ENCODE measurements around the gene FRMD3.

FRMD3 gene

GRCh38 chr9:83472221-83472665 is 66.0 kb downstream of the FRMD3 start:
- no peak for DNase-seq

GRCh38 chr9:83471241-83471640 is 67.0 kb downstream of the FRMD3 start:
- no peak for DNase-seq

DNA sequence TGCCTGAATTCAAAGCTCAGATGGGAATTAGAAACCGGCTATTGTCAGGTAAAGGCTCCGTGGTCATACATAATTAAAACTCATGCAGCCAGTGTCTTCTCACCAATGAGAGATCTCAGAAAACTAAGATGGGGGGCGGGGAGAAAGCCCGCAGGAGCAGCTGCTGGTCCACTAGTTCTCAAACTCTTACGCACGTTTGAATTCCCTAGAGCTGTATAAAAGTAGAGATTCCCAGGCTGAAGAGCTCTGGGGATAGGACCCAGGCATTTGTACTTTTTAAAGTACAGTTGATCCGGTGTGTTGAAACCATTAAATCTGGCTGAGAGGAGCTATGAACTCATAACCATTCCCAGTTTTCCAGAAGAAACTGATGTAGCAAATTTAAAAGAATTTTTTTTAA is 68.5 kb downstream of the FRMD3 start:
- no peak for DNase-seq

GRCh38 chr9:83468821-83469220 is 69.4 kb downstream of the FRMD3 start:
- no peak for DNase-seq

GRCh38 chr9:83466877-83467276 is 71.3 kb downstream of the FRMD3 start:
- no peak for DNase-seq

GRCh38 chr9:83466351-83466750 is 71.8 kb downstream of the FRMD3 start:
- DNase-seq, result no peak

- DNase-seq, result no peak
These were observed 78.4 kb downstream of the FRMD3 start for GRCh38 chr9:83459830-83460229.

DNA sequence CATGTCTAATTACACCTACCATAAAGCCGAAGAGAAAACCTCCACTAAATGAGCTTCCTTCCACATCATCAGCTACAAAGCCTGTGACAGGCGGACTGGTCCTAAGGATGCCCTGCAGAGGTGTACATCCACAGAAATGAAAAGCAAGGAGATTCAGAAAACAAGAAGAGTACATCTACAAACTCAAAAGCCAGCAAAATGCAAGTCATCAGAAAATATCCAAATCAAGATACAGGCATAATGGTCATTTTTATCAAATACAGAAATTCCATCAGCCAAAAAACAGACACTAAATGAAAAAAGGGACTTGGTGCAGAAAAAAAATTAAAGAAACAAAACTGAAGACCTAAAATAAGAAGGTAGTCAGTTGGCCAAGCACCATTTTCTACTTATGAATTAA is 79.7 kb downstream of the FRMD3 start:
- DNase-seq, result no peak

DNA sequence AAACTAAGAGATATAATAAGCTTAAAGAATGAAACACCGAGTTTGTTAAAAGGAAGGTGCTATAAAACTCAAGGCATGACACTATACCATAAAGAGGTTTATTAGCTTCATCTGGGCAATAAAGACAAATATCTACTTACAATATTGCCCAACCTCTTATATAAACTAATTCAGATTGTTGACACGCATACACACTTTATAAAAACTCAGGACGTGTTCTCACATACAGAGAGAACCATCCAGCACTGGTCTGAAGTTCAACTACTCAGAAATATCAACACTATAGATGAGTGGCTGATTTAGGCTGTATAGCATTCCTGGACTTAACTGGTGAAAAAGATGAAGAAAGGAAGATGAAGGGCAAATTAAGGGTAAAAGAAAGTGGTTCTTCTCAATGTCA is 81.2 kb downstream of the FRMD3 start:
- DNase-seq, result no peak

DNA sequence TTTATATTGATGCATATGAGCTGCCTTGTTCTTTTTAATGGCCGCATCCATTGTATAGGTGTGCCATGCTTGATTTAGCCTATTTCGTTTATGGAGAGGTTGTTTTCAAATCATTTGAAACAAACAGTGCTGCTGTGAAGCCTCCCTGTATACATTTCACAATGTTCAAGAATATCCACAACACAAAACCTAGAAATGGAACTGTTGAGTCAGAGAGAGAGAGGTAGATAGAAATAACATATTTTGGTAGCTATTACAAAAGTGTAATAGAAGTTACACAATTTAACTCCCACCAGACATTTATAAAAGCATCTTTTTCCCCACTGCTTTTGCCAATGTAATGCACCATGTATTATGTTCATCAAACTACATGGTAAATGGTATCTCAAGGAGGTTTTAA is 82.0 kb downstream of the FRMD3 start:
- no peak for DNase-seq

DNA sequence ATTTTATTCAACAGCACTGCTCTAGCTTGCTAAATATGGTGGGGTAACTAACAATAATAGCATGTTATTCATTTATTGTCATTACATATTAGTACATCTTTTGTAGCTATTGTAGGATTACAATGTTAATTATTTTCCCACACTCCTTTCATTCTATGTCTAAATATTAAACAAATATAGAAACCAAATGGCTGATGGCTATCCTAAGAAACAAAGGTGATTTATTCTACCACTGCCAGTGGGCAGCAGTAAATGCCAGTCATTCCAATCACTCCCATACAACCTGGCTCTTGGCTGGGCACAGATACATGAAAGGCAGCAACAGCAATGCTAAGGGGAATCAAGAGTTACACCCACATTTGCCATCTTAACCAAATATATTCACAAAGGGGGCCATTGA is 84.1 kb downstream of the FRMD3 start:
- DNase-seq, result no peak

- no peak for DNase-seq
These were observed 86.9 kb downstream of the FRMD3 start for GRCh38 chr9:83451308-83451707.

DNA sequence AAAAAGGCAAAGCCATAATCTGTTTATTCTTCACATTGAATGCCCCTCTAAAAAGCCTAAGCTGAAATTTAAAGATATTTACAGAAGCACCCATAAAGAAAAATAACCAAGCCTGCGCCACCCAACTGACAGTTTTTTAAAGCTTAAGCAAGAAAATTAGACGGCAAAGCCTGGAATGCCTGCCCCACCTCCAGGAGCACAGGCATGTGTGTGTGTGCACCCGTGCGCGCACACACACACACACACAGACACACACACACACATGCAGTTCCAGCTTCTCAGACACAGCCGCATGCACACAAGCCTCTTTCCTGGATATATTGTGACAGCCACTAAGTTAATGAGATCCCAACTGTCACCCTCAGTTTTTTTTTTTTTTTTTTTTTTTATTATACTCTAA is 88.2 kb downstream of the FRMD3 start:
- no peak for DNase-seq

DNA sequence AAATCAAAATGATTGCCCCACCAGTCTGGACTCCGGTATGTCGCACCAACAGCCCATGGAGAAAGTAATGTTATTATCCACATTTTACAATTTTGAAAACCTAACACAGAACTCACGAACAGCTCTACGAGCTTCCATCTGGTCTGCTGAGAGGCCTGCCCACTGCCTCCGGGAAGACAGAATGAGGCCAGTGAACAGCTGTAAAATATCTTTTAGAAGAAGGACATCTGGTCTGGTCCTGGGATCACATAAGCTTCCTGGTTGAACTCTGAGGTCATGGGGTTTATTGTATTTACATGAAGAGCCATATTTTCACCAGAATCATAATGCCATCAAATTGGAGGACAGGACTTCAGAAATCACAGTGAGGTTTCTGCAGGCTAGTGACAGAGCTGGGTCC is 89.0 kb downstream of the FRMD3 start:
- DNase-seq, result no peak

GRCh38 chr9:83448626-83449025 is 89.6 kb downstream of the FRMD3 start:
- DNase-seq, result no peak

- no peak for DNase-seq
These were observed 90.8 kb downstream of the FRMD3 start for GRCh38 chr9:83447351-83447750.

GRCh38 chr9:83445703-83446265 is 92.4 kb downstream of the FRMD3 start:
- no peak for DNase-seq

DNA sequence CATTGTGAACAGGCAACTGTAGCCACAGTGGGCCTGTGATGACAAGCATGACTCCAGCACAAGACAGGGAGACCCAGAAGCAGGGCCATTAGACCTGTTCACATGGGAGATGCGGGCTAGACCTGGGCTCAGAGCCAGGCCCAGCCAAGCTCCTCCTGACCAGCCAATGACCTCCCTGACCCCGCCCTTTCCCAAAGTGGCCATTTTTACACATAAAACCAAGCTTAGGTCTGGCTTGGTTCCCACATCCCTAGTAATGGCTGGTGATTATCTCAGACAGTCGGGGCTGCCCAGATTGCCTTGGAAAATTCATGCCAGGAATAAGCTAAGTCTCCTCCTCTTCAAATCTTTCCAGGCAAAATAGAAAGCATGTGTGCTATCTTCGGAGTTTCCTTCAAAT is 94.1 kb downstream of the FRMD3 start:
- DNase-seq, result no peak

DNA sequence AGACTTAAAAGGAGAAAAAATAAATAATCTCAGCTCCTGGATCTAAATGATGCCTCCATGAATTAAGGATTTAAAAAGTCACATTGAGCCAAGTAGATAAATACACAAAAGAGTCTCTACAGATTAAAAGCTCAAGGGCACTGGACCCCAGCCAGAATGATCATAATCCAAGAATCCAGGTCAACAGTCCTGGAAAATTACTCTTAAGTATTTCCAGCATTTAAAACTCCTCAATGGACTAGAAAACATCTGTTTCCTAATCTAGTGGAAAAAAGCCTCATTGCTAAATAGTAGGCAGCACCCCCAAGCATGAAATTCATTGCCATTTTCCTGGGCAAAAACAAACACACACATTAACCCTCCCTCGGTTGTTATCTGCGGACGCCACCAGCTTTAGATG is 96.8 kb downstream of the FRMD3 start:
- no peak for DNase-seq

DNA sequence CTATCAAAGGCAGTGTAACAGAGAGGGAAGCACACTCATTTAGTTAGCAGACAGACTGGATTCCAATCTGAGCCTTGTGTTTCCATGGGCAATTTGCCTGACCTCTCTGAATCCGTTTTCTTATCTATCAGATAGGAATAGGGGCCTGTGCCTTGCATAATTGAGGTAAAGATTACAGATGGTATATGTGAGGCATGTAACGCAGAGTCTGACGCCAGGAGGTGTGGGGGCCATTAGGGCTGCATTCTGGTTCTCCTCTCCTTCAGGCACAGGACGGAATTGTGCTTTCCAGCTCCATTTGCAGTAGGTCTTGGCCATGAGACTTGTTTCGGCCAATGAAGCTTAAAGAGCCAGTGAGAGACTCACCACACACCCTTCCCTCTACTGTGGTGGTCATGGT is 97.6 kb downstream of the FRMD3 start:
- DNase-seq, result no peak

DNA sequence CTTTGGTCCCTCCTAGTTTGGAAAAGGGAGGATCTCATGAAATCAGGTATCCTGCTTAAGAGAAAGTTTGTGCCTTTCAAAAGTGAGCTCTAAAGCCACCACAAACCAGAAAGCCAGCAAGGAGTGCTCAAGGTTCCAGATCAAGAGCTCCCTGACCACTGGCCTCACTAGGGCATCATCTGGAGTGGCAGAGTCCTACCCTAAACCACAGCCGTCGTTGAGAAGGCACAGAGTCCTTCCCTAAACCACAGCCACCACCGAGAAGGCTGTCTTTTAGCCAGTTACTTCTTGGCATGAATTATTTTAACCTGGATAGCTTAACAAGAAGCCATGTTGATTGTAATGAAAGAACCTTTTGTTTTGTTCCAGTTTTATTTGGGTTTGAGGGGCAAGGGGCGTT is 102.9 kb downstream of the FRMD3 start:
- no peak for DNase-seq

DNA sequence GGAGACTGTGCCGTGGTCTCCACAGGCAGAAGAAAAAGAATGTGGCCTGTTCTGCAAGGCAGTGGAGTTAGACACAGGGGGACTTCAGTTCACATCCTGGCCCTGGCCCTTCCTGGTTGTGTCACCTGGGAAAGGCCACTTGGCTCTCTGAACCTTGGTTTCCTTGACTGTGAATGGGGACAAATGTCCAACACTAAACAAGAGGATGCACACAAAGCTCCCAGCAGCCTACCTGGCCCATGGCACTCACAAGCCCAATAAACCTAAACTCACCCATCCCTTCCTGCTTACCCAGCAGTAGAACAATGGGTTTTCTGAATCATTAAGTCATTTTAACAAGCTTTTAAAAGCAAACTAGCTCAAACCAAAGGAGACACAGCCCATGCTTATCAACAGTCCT is 103.9 kb downstream of the FRMD3 start:
- no peak for DNase-seq

DNA sequence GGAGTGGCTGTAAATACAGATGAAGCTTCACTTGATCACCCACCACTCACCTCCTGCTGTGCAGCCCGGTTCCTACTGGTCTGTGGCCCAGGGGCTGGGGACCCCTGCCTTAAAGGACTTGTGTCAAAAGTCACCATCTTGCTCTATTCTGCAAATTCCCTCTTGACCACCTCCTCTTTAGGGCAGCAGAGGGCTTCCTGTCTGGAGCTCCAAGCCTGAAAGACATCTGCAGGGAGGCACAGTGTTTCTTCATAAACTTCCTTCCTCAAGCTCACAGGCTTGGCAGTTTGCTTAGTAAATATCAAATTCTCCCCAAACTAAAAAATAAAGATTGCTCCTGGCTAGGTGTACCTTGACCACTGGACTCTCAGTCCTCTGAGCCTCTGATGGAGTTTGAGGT is 104.4 kb downstream of the FRMD3 start:
- DNase-seq, result no peak

GRCh38 chr9:83432877-83433550 is 105.2 kb downstream of the FRMD3 start:
- DNase-seq, result no peak

GRCh38 chr9:83432104-83432627 is 106.0 kb downstream of the FRMD3 start:
- DNase-seq, result no peak
